ENCODE measurements around the gene CX3CL1. TPM values are rescaled to one million over a fixed set of nuclear protein-coding genes. Genes with fewer than 3 reads are reported as not detected.

The CX3CL1 gene
- total and polyA plus RNA-seq, 2 of the 4 experiments (the other 2 are of a cell fraction) = 0.18 to 0.77 TPM

- Histone ChIP-seq H3K4me1 (ENCODE audit: control insufficient read depth, insufficient read depth, low read length) (peaks cover 1% of the 10 kb centered on the region; the same call in 1 of the 2 replicates), H4K20me1 (ENCODE audit: insufficient read depth, low read length) (no peaks in the 10 kb centered on the region), H2AK5ac (ENCODE audit: low read depth, low read length) (no peak overlapping the region), H2BK20ac (ENCODE audit: low read depth, low read length) (no peak overlapping the region), H3K27me3 (ENCODE audit: control insufficient read depth, insufficient read depth, low read length) (peaks cover 45% of the 10 kb centered on the region), H2AK9ac (replicated peaks; ENCODE audit: low read depth, low read length, poor library complexity) (no peak overlapping the region), H3K4ac (ENCODE audit: low read depth, low read length) (no peak overlapping the region), H3K4me2 (ENCODE audit: low read depth, low read length) (no peak overlapping the region), H3K9me1 (ENCODE audit: insufficient read depth, low read length) (no peaks in the 10 kb centered on the region), H4K91ac (ENCODE audit: insufficient read depth, low read depth, low read length) (no peak overlapping the region), H3K27ac (ENCODE audit: insufficient read depth, low read length) (no peak overlapping the region), H3K56ac (ENCODE audit: extremely low read depth, insufficient read depth, low read length) (no peak overlapping the region), H2AFZ (replicated peaks; ENCODE audit: low read length, poor library complexity) (no peak overlapping the region), H3K36me3 (ENCODE audit: control insufficient read depth, insufficient read depth, low read length) (no peaks in the 10 kb centered on the region), H3K23ac (ENCODE audit: low read depth, low read length) (no peak overlapping the region), H4K8ac (ENCODE audit: low read depth in 2 of 2, low read length in 2 of 2) (no peak overlapping the region), H3K79me1 (ENCODE audit: low read depth in 1 of 2, low read length in 2 of 2) (no peaks in the 10 kb centered on the region), H2BK120ac (ENCODE audit: low read depth, low read length) (no peak overlapping the region), H3K9ac (ENCODE audit: low read depth, low read length) (no peak overlapping the region), H3K14ac (replicated peaks; ENCODE audit: low read depth, low read length) (no peak overlapping the region), H3K18ac (ENCODE audit: low read depth, low read length) (no peak overlapping the region), H4K5ac (ENCODE audit: low read depth, low read length) (no peak overlapping the region), H2BK5ac (ENCODE audit: low read depth, low read length, poor library complexity, severe bottlenecking) (no peak overlapping the region), H2BK15ac (ENCODE audit: low read depth, low read length) (no peak overlapping the region), H3K9me3 (ENCODE audit: control insufficient read depth, insufficient read depth, low read length) (no peaks in the 10 kb centered on the region), H3K4me3 (ENCODE audit: insufficient read depth, low read depth, low read length) (no peak overlapping the region)
- ATAC-seq (ENCODE audit: low read depth) = no peak
- BruUV-seq (replicated peaks) = no TSS peak
- no peak for DNase-seq
- in situ Hi-C loops (cut with MboI; ENCODE audit: low sequenced_read_pairs) (loop anchor here (10.0 kb wide), 1 partner anchor 329 kb away; no protein-coding TSS in a partner anchor), intact Hi-C loops (cut with micrococcal nuclease) (no loop called here), dilution Hi-C loops (cut with HindIII; ENCODE audit: low sequenced_read_pairs, unreplicated experiment) (no loop called here)
- CTCF ChIA-PET = interaction anchor here (1.8 kb wide), 1 partner anchor 9 kb away, joined by 4 read pairs; no protein-coding TSS in a partner anchor
- TF ChIP-seq CTCF (conservative IDR thresholded peaks at IDR 0.05; ENCODE audit: low read depth, low read length) (no peak), RAD21 (IDR thresholded peaks at IDR 0.05; ENCODE audit: low read length) (no peak), BHLHE40 (IDR thresholded peaks at IDR 0.05; ENCODE audit: low read depth, low read length) (no peak), POLR2A (IDR thresholded peaks at IDR 0.05; ENCODE audit: low read depth, low read length) (no peak), CHD1 (IDR thresholded peaks at IDR 0.05; ENCODE audit: low read depth, low read length) (no peak), NFE2L2 (IDR thresholded peaks at IDR 0.05; ENCODE audit: low read depth, low read length) (no peak), USF2 (IDR thresholded peaks at IDR 0.05; ENCODE audit: low read depth, low read length) (no peak), CEBPB (IDR thresholded peaks at IDR 0.05; ENCODE audit: low read depth, low read length) (no peak), MXI1 (IDR thresholded peaks at IDR 0.05; ENCODE audit: borderline replicate concordance, low read depth, low read length) (no peak), MAZ (IDR thresholded peaks at IDR 0.05; ENCODE audit: borderline replicate concordance, low read depth, low read length) (no peak), RFX5 (IDR thresholded peaks at IDR 0.05; ENCODE audit: low read depth, low read length) (no peak), SMC3 (IDR thresholded peaks at IDR 0.05; ENCODE audit: low read depth, low read length) (no peak), ELK1 (IDR thresholded peaks at IDR 0.05; ENCODE audit: borderline replicate concordance, low read depth, low read length) (no peak), FOS (IDR thresholded peaks at IDR 0.05; ENCODE audit: low read depth, low read length) (no peak), RCOR1 (IDR thresholded peaks at IDR 0.05; ENCODE audit: insufficient replicate concordance, low read length) (no peak), MAFK (IDR thresholded peaks at IDR 0.05; ENCODE audit: low read depth, low read length) (no peak)
- POLR2A ChIA-PET (ENCODE audit: unreplicated experiment) = no interaction called here
- WGBS, 2 experiments (ENCODE audit: extremely low coverage in 2 of 2, insufficient read length in 1 of 2) = no CpG with 5 or more reads among the region's 7 CpGs
Observed at GRCh38 chr16:57413733-57414132, 41.4 kb downstream of the CX3CL1 start.
